Endodermal cell (in vitro differentiated cells): ENCODE data around the gene RSRC1. TPM values are rescaled to one million over a fixed set of nuclear protein-coding genes. Genes with fewer than 3 reads are reported as not detected.
A peak's percentile ranks its signal among the peaks of the same experiment; 100 is the strongest.

ENCODE experiments used
- DNase-seq: peaks from one replicate; pipeline ENCODE4 v3.0.0-alpha.2; 2017
- H3K27ac ChIP-seq: 2 replicates; pipeline ENCODE4 v1.5.1; 2013; ENCODE audit warnings: mild to moderate bottlenecking, low read depth, low read length, moderate library complexity
- H3K27me3 ChIP-seq: 2 replicates; pipeline ENCODE4 v1.6.1; 2013; ENCODE audit warnings: mild to moderate bottlenecking, low read length, moderate library complexity; ENCODE audit not compliant: insufficient read depth, control insufficient read depth, poor library complexity, severe bottlenecking
- H3K36me3 ChIP-seq: 2 replicates; pipeline ENCODE4 v1.7.0; 2013; ENCODE audit warnings: mild to moderate bottlenecking, low read length, moderate library complexity; ENCODE audit not compliant: control insufficient read depth, insufficient read depth
- H3K4me1 ChIP-seq: one replicate; pipeline ENCODE4 v1.7.0; 2013; ENCODE audit warnings: low read length; ENCODE audit not compliant: control insufficient read depth, insufficient read depth
- H3K4me3 ChIP-seq: 2 replicates; pipeline ENCODE4 v1.5.1; 2013; ENCODE audit warnings: mild to moderate bottlenecking, low read length, moderate library complexity
- H3K9ac ChIP-seq: 2 replicates; pipeline ENCODE4 v1.6.1; 2013; ENCODE audit warnings: mild to moderate bottlenecking, low read length, moderate library complexity; ENCODE audit not compliant: poor library complexity, severe bottlenecking; ENCODE audit errors: extremely low read depth
- H3K9me3 ChIP-seq: 2 replicates; pipeline ENCODE4 v1.6.1; 2013; ENCODE audit warnings: mild to moderate bottlenecking, low read length, moderate library complexity; ENCODE audit not compliant: control insufficient read depth
- H3K27ac Mint-ChIP-seq: 2 replicates; pipeline ENCODE4 v1.8.0; 2020; ENCODE audit warnings: mixed read lengths
- H3K27me3 Mint-ChIP-seq: 2 replicates; pipeline ENCODE4 v1.8.0; 2021; ENCODE audit warnings: mild to moderate bottlenecking, mixed read lengths; ENCODE audit not compliant: insufficient read depth
- H3K36me3 Mint-ChIP-seq: 2 replicates; pipeline ENCODE4 v1.8.0; 2020; ENCODE audit warnings: low read depth, mixed read lengths
- H3K4me1 Mint-ChIP-seq: 2 replicates; pipeline ENCODE4 v1.8.0; 2020; ENCODE audit warnings: mixed read lengths
- H3K4me3 Mint-ChIP-seq: 2 replicates; pipeline ENCODE4 v1.8.0; 2020; ENCODE audit warnings: mild to moderate bottlenecking, moderate library complexity, mixed read lengths
- H3K9me3 Mint-ChIP-seq: 2 replicates; pipeline ENCODE4 v1.8.0; 2020; ENCODE audit warnings: mild to moderate bottlenecking, mixed read lengths
- CTCF ChIP-seq: fragments of 200-600 bp; sonication (generic); conservative IDR thresholded peaks from 2 replicates; pipeline ENCODE4 v1.5.0; 2021; ENCODE audit warnings: antibody characterized with exemption, mild to moderate bottlenecking
- WGBS, 2 experiments: methylation state at CpG; one replicate each; pipeline versions ENCODE4 v1.1.5 to v1.1.7; 2013; ENCODE audit warnings: missing lambda C conversion rate in 2 of 2, mixed read lengths in 1 of 2; ENCODE audit not compliant: insufficient coverage in 1 of 2, insufficient read length in 1 of 2; 5-methylcytosine and 5-hydroxymethylcytosine counted together
- total RNA-seq, 2 donors: library from RNA; stranded (reverse); fragmentation: NEBNext Ultra II Directional in 1 of 2; extraction: Animal tissue kit (Norgen Biotek cat#: 25700) in 1 of 2; gene quantifications; 2 replicates in 1 of 2; 3 replicates in 1 of 2; pipeline ENCODE4 v1.2.1, GENCODE V29; 2021

The RSRC1 gene
- total RNA-seq, 2 donors from 2014 or later = 45.3 to 52.1 TPM

- Histone ChIP-seq H3K27me3 (peaks cover 100% of the 10 kb centered on the region), H3K4me1 (peaks cover 13% of the 10 kb centered on the region), H3K27ac (no peak overlapping the region), H3K36me3 (no peaks in the 10 kb centered on the region), H3K9ac (no peak overlapping the region), H3K9me3 (no peaks in the 10 kb centered on the region), H3K4me3 (peak overlapping the region; percentile 77)
- Mint-ChIP-seq H3K36me3 (no peaks in the 10 kb centered on the region), H3K27me3 (peaks cover 98% of the 10 kb centered on the region), H3K4me3 (peak overlapping the region; percentile 58), H3K27ac (no peak overlapping the region), H3K9me3 (no peaks in the 10 kb centered on the region), H3K4me1 (peaks cover 32% of the 10 kb centered on the region)
- no peak for TF ChIP-seq CTCF
- WGBS, 2 experiments = 7 to 10% methylated on average over 11 to 28 of the region's 28 CpGs
- DNase-seq = peak; percentile 53
These were observed 7.4 kb upstream of the RSRC1 start for GRCh38 chr3:158102242-158103080.

GRCh38 chr3:158103081-158103886 lies 6.6 kb upstream of the RSRC1 start:
- Histone ChIP-seq H3K4me3 (peak overlapping the region; percentile 77), H3K4me1 (peaks cover 13% of the 10 kb centered on the region), H3K36me3 (no peaks in the 10 kb centered on the region), H3K9ac (no peak overlapping the region), H3K27ac (no peak overlapping the region), H3K9me3 (no peaks in the 10 kb centered on the region), H3K27me3 (peaks cover 100% of the 10 kb centered on the region)
- H3K36me3 Mint-ChIP-seq = no peaks in the 10 kb centered on the region
- no peak overlapping the region for H3K27ac Mint-ChIP-seq
- no peaks in the 10 kb centered on the region for H3K9me3 Mint-ChIP-seq
- peaks cover 32% of the 10 kb centered on the region for H3K4me1 Mint-ChIP-seq
- TF ChIP-seq CTCF = no peak
- peak; percentile 79 for DNase-seq
- H3K4me3 Mint-ChIP-seq = peak overlapping the region; percentile 58
- 1 to 2% methylated on average over 25 to 52 of the region's 52 CpGs for WGBS, 2 experiments
- peaks cover 98% of the 10 kb centered on the region for H3K27me3 Mint-ChIP-seq

GRCh38 chr3:158103887-158104327 lies 6.0 kb upstream of the RSRC1 start:
- H3K9ac ChIP-seq = no peak overlapping the region
- no peaks in the 10 kb centered on the region for H3K36me3 ChIP-seq
- H3K9me3 ChIP-seq = no peaks in the 10 kb centered on the region
- 5 to 8% methylated on average over 13 to 19 of the region's 19 CpGs for WGBS, 2 experiments
- peaks cover 98% of the 10 kb centered on the region for H3K27me3 Mint-ChIP-seq
- peak overlapping the region; percentile 58 for H3K4me3 Mint-ChIP-seq
- H3K27ac ChIP-seq = no peak overlapping the region
- no peaks in the 10 kb centered on the region for H3K9me3 Mint-ChIP-seq
- peak; percentile 78 for DNase-seq
- no peak overlapping the region for H3K27ac Mint-ChIP-seq
- peaks cover 32% of the 10 kb centered on the region for H3K4me1 Mint-ChIP-seq
- H3K4me1 ChIP-seq = peaks cover 13% of the 10 kb centered on the region
- TF ChIP-seq CTCF = no peak
- peaks cover 100% of the 10 kb centered on the region for H3K27me3 ChIP-seq
- no peaks in the 10 kb centered on the region for H3K36me3 Mint-ChIP-seq
- peak overlapping the region; percentile 77 for H3K4me3 ChIP-seq
